ENCODE results near the gene SOST. TPM values are rescaled to one million over a fixed set of nuclear protein-coding genes. Genes with fewer than 3 reads are reported as not detected.

Gene SOST
- total RNA-seq, 1 experiment from 2014 or later = not detected

DNA sequence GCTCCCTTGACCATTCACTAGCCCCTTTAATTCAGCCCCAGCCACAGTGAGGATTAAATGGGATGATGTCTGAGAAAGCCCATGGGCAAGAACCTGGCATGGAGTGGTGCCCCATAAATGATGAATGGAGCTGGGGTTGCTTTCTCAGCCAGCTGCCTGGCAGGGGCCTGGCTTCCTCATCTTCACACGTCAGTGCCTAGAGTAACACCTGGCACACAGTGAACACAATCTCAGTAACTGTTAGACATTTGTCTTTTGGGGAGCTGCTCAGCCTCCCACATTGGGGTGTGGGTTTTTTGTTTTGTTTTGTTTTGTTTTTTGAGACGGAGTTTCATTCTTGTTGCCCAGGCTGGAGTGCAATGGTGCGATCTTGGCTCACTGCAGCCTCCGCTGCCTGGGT is 49.4 kb downstream of the SOST start:
- Histone ChIP-seq H2BK12ac (ENCODE audit: insufficient read length, low read depth, low read length) (no peak overlapping the region), H3K23ac (ENCODE audit: insufficient read length, low read depth, low read length) (no peak overlapping the region), H3K79me2 (ENCODE audit: insufficient read depth, low read length) (no peaks in the 10 kb centered on the region), H3K27ac (ENCODE audit: insufficient read length, low read depth, low read length) (no peak overlapping the region), H4K20me1 (ENCODE audit: control insufficient read depth, insufficient read depth, insufficient read length) (no peaks in the 10 kb centered on the region), H3K27me3 (ENCODE audit: insufficient read depth, low read length) (peaks cover 11% of the 10 kb centered on the region; the same call in 1 of the 2 replicates), H2AK5ac (ENCODE audit: insufficient read length, low read length) (no peak overlapping the region), H3T11ph (ENCODE audit: low read length) (no peak overlapping the region), H3K18ac (ENCODE audit: insufficient read length, low read depth, low read length) (no peak overlapping the region), H4K91ac (ENCODE audit: insufficient read length, low read depth, low read length) (no peak overlapping the region), H3K9ac (ENCODE audit: extremely low read depth, insufficient read length, low read length) (no peak overlapping the region), H4K8ac (replicated peaks; ENCODE audit: insufficient read length, low read depth, low read length) (no peak overlapping the region), H3K14ac (ENCODE audit: insufficient read depth, low read length) (no peak overlapping the region), H4K5ac (ENCODE audit: insufficient read length, low read depth, low read length) (no peak overlapping the region), H3K9me3 (ENCODE audit: control insufficient read depth, low read depth, low read length) (no peaks in the 10 kb centered on the region), H2AFZ (ENCODE audit: low read length) (no peak overlapping the region), H3K56ac (ENCODE audit: insufficient read length, low read depth, low read length) (no peak overlapping the region), H3K4me1 (ENCODE audit: insufficient read depth, low read length) (no peaks in the 10 kb centered on the region), H2BK120ac (ENCODE audit: low read depth, low read length, poor library complexity, severe bottlenecking) (no peak overlapping the region), H3K4ac (ENCODE audit: low read depth, low read length) (no peak overlapping the region), H2BK15ac (ENCODE audit: low read depth, low read length) (no peak overlapping the region), H2BK20ac (ENCODE audit: low read depth, low read length, poor library complexity, severe bottlenecking) (no peak overlapping the region), H3K79me1 (ENCODE audit: insufficient read depth, low read depth, low read length, poor library complexity, severe bottlenecking) (no peaks in the 10 kb centered on the region), H3K4me2 (ENCODE audit: insufficient read depth, insufficient read length, low read length) (no peak overlapping the region), H2BK5ac (ENCODE audit: insufficient read length, low read length) (no peak overlapping the region), H3K23me2 (ENCODE audit: insufficient read length, low read depth, low read length, poor library complexity, severe bottlenecking) (peaks cover 6% of the 10 kb centered on the region)
- Mint-ChIP-seq H3K4me1 (peaks cover 13 to 16% of the 10 kb centered on the region in 2 experiments), H3K9me3 (no peaks in the 10 kb centered on the region; a peak in 2 of 5 replicates), H3K36me3 (ENCODE audit: insufficient read depth in 1 of 3, low read depth in 3 of 3) (no peaks in the 10 kb centered on the region), H3K27me3 (ENCODE audit: low read depth) (peaks cover 32% of the 10 kb centered on the region), H3K4me3 (no peak overlapping the region), H3K27ac (no peak overlapping the region)
- DNase-seq = no peak
- TF ChIP-seq, protein P1, sequence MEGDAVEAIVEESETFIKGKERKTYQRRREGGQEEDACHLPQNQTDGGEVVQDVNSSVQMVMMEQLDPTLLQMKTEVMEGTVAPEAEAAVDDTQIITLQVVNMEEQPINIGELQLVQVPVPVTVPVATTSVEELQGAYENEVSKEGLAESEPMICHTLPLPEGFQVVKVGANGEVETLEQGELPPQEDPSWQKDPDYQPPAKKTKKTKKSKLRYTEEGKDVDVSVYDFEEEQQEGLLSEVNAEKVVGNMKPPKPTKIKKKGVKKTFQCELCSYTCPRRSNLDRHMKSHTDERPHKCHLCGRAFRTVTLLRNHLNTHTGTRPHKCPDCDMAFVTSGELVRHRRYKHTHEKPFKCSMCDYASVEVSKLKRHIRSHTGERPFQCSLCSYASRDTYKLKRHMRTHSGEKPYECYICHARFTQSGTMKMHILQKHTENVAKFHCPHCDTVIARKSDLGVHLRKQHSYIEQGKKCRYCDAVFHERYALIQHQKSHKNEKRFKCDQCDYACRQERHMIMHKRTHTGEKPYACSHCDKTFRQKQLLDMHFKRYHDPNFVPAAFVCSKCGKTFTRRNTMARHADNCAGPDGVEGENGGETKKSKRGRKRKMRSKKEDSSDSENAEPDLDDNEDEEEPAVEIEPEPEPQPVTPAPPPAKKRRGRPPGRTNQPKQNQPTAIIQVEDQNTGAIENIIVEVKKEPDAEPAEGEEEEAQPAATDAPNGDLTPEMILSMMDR (conservative IDR thresholded peaks at IDR 0.05) = no peak
- no CpG with 5 or more reads among the region's 4 CpGs for WGBS (ENCODE audit: extremely low coverage, insufficient read length, low lambda C conversion rate)

All from H9 (cell line).